HG03064 (cell line): ENCODE measurements around the gene STK26.
"Not testable (repeated sequence)": the region's sequence is repeated elsewhere in the genome, so short reads cannot be mapped to it uniquely, and the experiment has no call there.

Source experiments
- ATAC-seq: cut with Tn5 transposase; IDR thresholded peaks from one replicate; pipeline ENCODE4 v1.9.1; 2021; ENCODE audit warnings: low read depth; ENCODE audit not compliant: unreplicated experiment

Gene STK26

GRCh38 chrX:132034648-132035047 is 11.5 kb downstream of the STK26 start:
- ATAC-seq, result no peak

- no peak for ATAC-seq
Measured at GRCh38 chrX:132037479-132037993, 14.4 kb downstream of the STK26 start.

GRCh38 chrX:132040066-132040465 is 17.0 kb downstream of the STK26 start:
- ATAC-seq, result no peak

- ATAC-seq, result no peak
Measured at GRCh38 chrX:132041015-132041414, 17.9 kb downstream of the STK26 start.

GRCh38 chrX:132043977-132044376 is 20.9 kb downstream of the STK26 start:
- ATAC-seq, result no peak

- no peak for ATAC-seq
Measured at GRCh38 chrX:132044953-132045352, 21.9 kb downstream of the STK26 start.

GRCh38 chrX:132045456-132045855 is 22.4 kb downstream of the STK26 start:
- no peak for ATAC-seq

- ATAC-seq, result no peak
Measured at GRCh38 chrX:132046533-132046932, 23.4 kb downstream of the STK26 start.

- ATAC-seq, result not testable (repeated sequence)
Measured at GRCh38 chrX:132051778-132052177, 28.7 kb downstream of the STK26 start.

- no peak for ATAC-seq
Measured at GRCh38 chrX:132058050-132058449, 34.9 kb downstream of the STK26 start.

GRCh38 chrX:132058975-132059374 is 35.9 kb downstream of the STK26 start:
- ATAC-seq, result no peak

GRCh38 chrX:132059973-132060540 is 37.0 kb downstream of the STK26 start:
- no peak for ATAC-seq

- ATAC-seq, result no peak
Measured at GRCh38 chrX:132063334-132063733, 40.2 kb downstream of the STK26 start.

GRCh38 chrX:132063862-132064261 is 40.8 kb downstream of the STK26 start:
- ATAC-seq, result no peak

- no peak for ATAC-seq
Measured at GRCh38 chrX:132068405-132068804, 45.3 kb downstream of the STK26 start.

- ATAC-seq, result no peak
Measured at GRCh38 chrX:132071254-132071653, 48.2 kb downstream of the STK26 start.

GRCh38 chrX:132077414-132077813 is 54.3 kb downstream of the STK26 start:
- no peak for ATAC-seq

GRCh38 chrX:132077912-132078311 is 54.8 kb downstream of the STK26 start:
- ATAC-seq, result no peak

GRCh38 chrX:132085786-132086185 is 62.7 kb downstream of the STK26 start:
- ATAC-seq, result no peak

- no peak for ATAC-seq
Measured at GRCh38 chrX:132086672-132087071, 63.6 kb downstream of the STK26 start.

GRCh38 chrX:132088864-132089263 is 65.8 kb downstream of the STK26 start:
- no peak for ATAC-seq

GRCh38 chrX:132090403-132091159 is 67.5 kb downstream of the STK26 start:
- no peak for ATAC-seq
